Left colon (tissue), 2 donors: ENCODE measurements around the gene GRAMD2A. TPM values are rescaled to one million over a fixed set of nuclear protein-coding genes. Genes with fewer than 3 reads are reported as not detected.

Experiments
- ATAC-seq: fragments of 200-7000 bp; cut with Tn5 transposase; one replicate; pipeline ENCODE4 v1.9.1; 2020; ENCODE audit warnings: mild to moderate bottlenecking, moderate library complexity
- DNase-seq, 2 donors: peaks; one replicate each; pipeline ENCODE4 v3.0.0-alpha.2; 2020
- intact Hi-C, 2 donors: fragments of 100-400 bp; cut with DNase I in 1 of 2; cut with micrococcal nuclease in 1 of 2; formaldehyde crosslinking; loops; one replicate each; pipeline versions ENCODE4 v1.11.2 to v1.14.0; 2022; cut with DNase I, micrococcal nuclease
- total RNA-seq, 2 donors: library from RNA; stranded (reverse); fragmentation: NEBNext Ultra II Directional; extraction: Animal tissue kit (Norgen Biotek cat#: 25700); gene quantifications; one replicate each; pipeline ENCODE4 v1.2.1, GENCODE V29; 2021
- donor health status: DM: no; HTN: no; CAD: no.
- donor health status: DM: yes; HTN: yes; CAD: no.

The GRAMD2A gene
- total RNA-seq, 2 donors from 2014 or later: 1.0 to 6.3 TPM

DNA sequence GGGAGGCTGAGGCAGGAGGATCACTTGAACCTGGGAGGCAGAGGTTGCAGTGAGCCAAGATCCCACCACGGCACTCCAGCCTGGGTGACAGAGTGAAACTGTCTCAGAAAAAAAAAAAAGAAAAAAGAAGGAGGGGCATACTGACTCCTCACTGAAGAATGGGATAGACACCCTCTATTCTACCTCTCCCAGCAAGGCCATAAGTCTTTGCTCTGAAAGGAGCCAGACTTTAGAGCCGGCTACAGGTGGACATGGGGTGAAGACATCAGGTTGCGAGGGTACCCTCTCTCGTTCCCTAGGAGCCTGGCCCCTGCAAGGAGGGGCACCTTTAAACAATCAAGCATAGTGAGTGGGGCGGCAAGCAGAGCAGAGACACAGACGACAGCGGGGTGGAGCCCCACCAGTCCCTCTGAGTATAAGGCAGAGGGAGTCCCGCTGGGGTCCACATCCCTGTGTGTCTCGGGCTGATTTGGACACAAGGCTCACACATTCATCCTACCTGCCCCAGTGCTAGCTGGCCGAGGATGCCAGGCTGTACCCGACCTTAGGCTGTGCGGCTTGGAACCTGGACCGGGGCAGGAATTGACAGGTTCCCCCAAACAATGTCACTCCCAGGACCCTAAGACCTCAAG, 1.1 kb downstream of the GRAMD2A start:
- ATAC-seq (no peak), DNase-seq (no peak)
- intact Hi-C loops: loop anchor here in 1 of 2 donors (10.0 kb wide), 1 partner anchor 78 kb away; the partner anchor contains the start of gene PARP6

DNA sequence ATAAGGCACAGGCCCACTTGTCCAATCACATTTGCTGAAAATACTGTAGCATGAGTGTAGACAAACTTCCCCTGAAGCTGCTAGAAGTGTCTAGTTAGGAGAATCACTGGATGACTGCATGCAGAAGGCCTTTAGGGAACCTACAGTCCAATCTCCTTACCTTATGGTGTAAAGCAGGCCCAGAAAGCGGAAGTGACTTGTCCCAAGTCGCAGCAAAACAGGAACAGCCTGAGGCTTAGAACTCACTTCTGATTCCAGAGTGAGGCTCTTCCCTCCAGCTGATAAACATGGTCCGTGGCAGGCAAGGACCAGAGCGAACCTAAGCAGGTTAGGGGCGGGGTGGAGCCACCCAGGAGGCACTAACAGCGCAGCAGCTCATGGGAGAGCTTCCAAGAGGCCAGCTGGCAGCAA, 2.5 kb downstream of the GRAMD2A start:
- ATAC-seq (no peak), DNase-seq (no peak)
- intact Hi-C loops: loop anchor here in 1 of 2 donors (10.0 kb wide), 1 partner anchor 80 kb away; the partner anchor contains the start of gene PARP6

DNA sequence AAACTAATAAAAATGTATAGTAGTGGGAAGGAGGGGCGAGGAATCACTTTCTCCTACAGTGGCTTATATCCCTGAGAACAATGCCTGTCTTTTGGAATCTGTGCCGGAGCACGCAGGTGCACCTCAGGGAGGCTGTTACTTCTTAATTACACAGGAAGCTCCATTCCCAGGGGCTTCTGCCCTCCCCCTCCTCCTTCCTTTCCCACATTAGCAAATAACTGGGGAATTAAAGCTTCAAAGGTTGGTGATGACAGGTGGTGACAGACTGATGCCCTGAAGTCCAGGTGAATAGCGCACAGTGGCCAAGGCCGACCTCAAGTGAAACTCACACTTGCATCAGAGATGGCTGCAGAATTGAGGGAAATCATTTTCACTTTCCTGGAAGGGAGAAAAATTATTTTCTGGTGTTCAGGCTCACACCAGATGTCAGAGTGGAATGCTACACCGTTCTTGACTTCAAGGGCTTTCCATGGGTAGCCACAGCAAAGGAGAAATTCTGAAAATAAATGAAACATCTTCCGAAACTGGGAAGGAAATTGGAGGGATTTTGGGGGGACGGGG, 3.7 kb downstream of the GRAMD2A start:
- no peak for DNase-seq
- no peak for ATAC-seq
- intact Hi-C loops: loop anchor here in 1 of 2 donors (10.0 kb wide), 1 partner anchor 81 kb away; the partner anchor contains the start of gene PARP6

DNA sequence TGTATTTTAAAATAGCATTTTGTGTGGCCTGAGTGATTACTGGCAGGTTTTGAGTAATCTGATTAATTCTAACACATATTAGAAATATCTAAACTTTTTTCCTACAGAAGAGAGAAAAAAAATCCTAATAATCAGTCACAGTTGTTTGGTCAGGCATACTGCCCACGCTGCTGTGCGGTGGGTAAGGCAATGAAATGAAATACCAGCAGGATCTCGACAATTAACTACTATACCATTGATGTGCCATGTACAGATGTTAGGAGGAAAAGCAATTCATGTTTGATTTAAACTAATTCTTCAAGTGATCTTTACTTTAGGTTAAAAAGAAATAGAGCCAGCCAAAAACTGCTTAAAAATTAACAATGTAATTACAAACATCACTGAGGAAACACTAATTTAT, 5.2 kb downstream of the GRAMD2A start:
- no peak for ATAC-seq
- DNase-seq: no peak
- intact Hi-C loops: loop anchor here in 1 of 2 donors (10.0 kb wide), 1 partner anchor 82 kb away; the partner anchor contains the start of gene PARP6

DNA sequence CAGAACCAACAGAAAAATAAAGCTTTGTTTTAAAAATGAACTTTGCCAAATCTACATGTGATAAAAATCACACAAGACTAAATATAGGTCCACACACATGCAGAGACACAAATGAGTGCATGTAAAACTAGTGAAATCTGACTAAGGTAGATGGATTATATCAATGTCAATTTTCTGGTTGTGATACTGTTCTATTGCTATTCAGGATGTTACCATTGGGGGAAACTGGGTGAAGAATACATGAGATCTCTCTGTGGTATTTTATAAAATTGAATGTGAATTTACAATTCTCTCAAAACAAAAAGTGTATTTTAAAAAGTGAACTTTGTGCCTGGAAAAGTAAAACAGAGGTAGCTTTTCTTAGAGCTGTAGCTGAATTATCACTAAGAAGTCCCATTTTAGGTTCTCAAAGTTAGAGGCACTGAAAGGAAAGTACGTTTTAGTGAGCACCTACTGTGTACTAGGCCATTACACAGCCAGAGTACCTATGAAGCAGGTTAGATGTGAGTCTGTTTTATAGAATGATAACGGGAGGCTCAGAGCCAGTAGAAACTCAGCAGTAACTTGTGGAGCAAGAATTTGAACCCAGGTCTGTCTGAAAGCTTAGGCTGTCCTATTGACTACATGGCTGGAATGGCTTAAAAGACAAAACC, 8.2 kb downstream of the GRAMD2A start:
- DNase-seq: no peak
- no peak for ATAC-seq
- intact Hi-C loops: no loop called here

DNA sequence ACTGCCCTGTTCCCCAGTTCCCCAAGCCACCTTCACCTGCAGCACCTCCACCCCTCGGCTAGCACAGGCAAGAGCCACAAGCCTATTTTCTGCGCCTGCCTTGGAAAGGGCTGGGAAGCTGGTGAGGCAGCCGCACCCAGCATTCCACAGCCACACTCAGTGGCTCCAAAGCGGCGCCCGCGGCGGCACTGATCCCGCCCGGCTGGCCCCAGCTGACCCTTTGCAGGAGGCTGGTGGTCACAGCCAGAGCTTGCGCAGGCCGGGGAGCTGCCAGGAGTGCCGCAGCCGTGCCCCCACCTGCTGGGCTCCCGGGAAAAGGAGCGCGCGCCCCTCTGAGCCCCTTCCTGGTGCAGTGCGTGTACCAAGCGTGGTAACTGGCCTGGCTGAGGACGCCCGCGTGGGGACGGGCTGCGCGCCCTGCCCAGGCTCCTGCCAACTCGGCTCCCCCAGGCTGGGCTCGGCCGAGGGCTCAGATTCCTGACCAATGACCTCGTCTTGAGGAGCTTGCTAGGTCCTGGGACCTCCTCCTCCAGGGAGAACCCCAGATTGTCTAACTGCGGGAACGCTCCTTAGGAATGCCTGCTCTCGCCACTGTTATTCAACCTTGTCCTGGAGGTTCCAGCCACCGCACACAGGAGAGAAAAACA, 13.3 kb downstream of the GRAMD2A start:
- no peak for DNase-seq
- intact Hi-C loops: no loop called here

DNA sequence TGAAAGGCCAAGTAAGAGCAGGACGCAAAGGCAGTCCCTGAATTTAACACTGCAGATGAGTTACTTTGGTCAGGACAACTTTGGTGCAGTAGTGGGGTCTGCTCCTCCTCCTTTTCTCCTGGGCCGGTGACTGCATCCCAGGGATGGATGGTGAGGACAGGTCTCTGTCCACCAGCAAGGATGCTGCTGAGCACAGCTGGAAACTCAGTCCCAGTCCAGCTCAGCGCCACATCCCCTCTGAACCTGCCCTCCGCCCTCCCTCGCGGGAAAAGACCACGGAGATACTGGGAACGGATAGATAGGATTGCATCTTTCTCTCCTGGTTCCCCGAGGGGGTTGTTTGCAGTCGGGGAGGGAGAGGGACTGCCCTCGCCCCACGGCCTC, 13.8 kb downstream of the GRAMD2A start:
- intact Hi-C loops: no loop called here
- ATAC-seq: no peak
- no peak for DNase-seq

More for the DNA sequence above, 13.3 kb downstream of the GRAMD2A start:
- peak; percentile 93 for ATAC-seq

DNA sequence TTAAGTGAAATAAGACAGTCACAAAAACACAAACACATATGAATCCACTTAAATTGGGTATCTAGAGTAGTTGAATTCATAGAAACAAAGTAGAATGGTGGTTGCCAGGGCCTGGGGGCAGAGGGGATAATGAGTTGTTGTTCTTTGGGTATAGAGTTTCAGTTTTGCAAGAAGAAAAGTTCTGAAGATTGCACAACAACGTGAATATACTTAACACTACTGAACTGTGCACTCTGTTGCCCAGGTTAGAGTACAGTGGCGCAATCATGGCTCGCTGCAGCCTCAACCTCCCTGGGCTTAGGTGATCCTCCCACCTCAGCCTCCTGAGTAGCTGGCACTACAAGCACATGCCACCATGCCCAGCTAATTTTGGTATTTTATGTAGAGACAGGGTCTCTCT, 14.9 kb downstream of the GRAMD2A start:
- DNase-seq (no peak), ATAC-seq (no peak)
- intact Hi-C loops: no loop called here

DNA sequence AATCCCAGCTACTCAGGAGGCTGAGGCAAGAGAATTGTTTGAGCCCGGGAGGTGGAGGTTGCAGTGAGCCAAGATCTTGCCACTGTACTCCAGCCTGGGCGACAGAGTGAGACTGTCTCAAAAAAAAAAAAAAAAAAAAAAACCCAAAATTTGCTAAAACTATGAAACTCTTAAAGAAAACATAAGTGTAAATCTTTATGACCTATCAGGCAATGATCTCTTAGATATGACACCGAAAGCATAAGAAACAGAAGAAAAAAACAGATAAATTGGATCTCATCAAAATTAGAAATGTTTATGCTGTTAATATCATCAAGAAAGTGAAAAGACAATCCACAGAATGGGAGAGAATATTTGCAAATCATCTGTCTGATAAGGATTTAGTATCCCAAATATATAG, 15.3 kb downstream of the GRAMD2A start:
- ATAC-seq (no peak), DNase-seq (no peak)
- intact Hi-C loops: no loop called here

DNA sequence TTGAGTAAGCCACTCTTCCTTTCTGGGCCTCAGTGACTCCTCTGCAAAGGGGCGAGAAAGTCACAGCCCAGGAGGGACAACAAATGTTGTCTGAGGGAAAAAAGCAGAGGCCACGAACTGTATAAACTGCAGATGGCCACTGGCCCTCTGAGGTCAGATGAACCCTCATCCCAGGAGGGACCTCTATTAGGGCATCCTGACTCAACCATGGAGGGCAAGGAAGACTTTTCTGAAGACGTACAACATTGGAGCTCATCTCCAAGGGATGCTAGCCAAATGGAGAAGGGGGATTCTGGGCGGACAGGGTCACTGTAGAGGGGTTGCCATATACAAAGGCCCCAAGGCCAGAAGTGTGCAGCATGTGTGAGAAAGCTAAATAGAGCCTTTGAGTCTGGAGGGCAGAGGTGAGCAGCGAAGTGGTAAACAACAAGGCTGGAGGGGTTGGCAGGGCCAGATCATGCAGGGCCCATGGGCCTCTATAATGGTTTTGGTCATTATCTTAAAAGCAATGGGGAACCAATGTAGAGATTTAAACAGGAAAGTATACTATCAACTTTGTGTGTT, 16.7 kb downstream of the GRAMD2A start:
- DNase-seq: no peak
- intact Hi-C loops: no loop called here
- no peak for ATAC-seq

DNA sequence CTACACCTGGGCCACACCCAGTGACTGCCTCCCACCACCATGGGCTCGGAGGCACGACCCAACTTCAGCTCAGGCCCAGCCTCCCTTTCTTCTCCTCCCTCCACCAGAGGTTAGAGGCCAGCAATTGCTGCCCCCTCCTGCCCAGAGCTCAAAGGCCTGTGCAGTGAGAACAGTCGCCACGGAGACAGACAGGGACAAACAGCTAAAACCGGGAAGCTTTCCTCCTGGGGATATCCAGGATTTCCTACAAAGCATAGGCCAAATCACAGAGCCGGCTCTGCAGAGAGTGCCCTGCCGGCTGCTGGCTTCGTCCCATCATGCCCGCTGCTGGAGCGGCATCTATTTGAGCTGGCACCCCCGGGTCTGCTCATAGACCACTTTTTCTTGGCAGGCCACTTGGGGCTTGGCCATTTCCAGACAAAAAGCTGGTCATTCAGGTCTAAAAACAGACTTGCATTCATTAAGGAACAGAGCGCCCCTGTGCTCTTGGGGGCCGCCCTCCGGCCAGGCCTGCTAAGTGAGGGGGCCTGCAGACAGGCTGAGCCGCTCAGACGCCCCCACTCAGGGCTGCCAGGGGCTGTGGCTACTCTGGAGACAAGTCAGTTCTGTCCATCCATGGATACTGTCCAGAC, 17.5 kb downstream of the GRAMD2A start:
- DNase-seq (no peak), ATAC-seq (no peak)
- intact Hi-C loops: no loop called here

DNA sequence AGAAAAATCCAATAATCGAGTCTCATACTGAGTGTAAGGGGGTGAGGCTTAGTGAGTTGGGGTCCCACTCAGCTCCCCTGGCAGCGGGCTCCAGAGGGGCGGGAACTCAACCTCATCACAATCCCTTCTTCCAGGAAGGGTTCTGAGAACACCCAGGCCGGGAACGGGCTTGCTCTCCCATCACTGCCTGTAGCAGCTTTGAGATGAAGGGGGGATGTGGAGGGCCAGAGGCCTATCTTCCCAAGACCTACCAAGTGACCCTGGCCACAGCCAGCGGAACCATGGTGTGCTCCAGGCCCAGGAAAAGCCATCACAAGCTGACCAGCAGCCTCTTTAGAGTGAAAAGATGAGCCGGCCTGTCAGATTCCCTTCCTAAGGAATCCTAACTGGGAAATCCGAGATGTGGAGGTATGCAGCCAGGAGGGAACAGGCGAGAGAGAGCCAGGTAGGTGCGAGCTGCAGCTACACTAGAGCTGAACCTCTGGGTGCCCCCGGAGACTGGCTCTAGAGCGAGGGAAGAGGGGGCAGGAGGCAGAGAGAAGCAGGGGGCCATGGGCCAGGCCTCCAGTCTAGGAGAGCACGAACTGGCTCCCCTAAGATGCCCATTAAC, 18.5 kb downstream of the GRAMD2A start:
- intact Hi-C loops: no loop called here
- ATAC-seq: no peak

DNA sequence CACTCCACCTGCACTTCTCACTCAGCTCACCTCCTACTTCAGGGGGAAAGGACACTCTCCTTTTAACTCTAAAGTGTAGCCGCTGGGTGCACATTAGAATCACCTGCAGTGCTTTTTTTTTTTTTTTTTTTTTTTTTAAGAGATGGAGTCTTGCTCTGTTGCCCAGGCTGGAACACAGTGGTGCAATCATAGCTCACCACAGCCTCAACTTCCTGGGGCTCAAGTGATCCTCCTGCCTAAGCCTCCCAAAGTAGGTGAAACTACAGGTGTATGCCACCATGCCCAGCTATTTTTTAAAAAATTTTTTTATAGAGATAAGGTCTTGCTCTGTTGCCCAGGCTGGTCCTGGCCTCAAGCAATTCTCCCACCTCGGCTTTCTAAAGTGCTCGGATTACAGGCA, 20.8 kb downstream of the GRAMD2A start:
- DNase-seq: no peak
- intact Hi-C loops: no loop called here
- ATAC-seq: no peak

More for the DNA sequence above, 18.5 kb downstream of the GRAMD2A start:
- DNase-seq: no peak

DNA sequence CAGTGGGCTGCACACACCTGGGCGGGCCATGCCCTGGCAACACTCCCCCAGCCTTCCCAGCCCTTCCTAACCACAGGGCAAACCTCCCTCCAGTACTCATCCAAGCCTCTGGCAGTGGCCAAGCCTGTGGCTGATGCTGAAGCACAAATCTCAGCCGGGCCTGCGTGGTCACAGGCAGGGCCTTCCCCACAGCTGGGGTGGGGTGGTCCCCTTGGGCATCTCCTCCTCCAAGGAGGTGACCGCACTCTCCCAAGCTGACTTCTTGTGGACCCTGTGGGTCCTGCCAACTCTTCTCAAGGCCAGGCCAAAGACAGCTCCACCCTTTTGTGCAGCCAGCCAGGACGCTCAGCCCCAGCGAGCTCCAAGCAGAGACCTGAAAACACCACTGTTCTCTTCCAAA, 21.4 kb downstream of the GRAMD2A start:
- DNase-seq (no peak), ATAC-seq (no peak)
- intact Hi-C loops: no loop called here

DNA sequence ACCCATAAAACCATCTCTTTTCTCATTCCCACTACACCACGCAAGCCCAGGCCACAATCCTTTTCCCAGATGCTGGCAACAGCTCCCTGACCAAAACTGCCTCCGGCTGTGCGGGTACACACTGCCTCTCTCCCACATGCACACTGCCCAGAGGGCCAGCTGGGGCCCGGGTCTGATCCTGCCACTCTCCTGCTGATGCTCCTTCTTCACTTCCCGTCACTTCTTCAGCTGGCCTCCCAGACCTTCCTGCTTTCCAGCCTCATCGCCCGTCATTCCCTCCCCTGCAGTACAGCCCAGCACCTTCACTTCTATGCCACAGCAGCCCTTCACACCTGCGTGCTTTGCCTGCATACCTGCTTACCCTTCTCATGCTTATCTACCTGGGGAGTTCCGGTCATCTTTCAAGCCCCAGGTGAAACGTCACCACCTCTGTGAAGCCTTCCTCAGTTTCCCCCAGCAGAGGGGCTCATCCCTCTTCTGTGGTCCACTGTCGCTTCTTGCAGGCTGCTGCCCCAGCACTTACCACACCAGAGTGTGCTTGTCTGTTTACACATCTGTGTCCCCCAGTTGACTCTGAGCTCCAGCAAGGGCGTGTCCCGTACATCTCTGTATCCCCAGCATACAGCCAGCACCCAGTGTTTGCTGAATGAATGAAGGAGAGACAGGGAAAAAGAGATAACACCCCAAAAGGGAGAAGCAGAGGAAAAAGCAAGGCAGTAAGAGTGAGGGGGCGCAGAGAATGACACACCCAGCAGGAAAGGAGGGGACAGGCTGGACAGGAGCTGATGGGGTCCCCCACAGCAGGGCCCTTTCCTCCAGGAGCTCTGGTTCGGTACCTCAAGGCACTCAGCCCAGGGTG, 22.2 kb downstream of the GRAMD2A start:
- intact Hi-C loops: no loop called here
- no peak for ATAC-seq
- DNase-seq: no peak

DNA sequence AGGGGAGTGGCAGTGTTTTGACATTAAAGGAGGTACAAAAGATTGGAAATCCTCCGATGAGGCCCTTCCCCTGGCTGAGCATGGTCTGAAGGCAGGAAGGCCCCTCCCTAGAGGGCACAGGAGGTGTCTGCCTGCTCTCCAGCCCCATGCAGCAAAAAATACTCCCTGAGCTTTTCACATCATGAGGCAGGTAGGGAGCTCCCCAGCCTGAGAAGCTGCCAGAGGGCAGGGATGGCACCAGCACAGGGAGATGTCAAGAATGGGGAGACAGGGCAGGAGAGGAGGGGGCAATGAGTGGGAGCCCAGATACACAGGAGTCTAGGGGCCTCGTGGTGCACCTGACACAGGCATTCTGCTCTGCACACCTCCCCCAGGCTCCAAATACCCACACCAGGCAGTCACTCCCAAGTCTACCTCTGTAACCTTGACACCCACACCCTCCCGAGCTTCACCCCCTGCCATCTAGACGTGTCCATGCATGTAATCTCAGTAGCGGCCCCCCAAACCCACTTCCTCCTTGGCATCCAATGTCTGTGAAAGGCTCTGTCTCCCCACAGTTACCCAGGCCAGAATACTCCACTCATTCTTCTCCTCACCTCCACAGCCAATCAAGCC, 22.9 kb downstream of the GRAMD2A start:
- intact Hi-C loops: no loop called here
- no peak for DNase-seq
- no peak for ATAC-seq

DNA sequence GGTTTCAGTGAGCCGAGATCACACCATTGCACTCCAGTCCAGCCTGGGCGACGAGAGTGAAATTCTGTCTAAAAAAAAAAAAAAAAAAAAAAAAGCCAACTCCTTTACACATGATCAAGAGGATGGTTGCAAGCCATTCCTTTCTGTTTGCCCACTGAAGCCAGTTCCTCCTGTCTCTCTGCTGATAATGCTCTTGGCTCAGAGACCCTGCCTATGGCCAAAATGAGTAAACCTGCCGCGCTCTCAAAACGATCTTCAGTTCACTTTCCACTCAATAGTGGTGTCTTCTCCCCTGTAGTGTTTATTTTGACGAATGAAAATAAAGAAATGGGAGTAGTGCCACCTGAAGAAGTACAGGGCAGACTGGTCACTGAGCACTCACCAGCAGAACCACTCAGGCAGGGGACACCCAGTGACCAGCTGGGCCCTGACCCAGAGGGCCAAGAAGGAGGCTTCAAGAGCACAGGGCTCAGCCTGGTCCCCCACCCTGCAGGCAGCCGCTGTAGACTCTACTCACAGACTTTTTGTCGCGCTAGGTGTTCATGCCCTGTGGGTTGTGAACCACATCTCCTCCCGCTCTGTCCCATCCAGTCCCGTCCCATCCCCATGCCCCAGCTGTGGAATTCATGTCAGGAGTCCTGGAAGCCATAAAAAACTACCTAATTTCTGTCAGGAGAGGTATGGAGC, 23.6 kb downstream of the GRAMD2A start:
- intact Hi-C loops: no loop called here
- ATAC-seq: no peak
- DNase-seq: no peak
